HepG2 (cell line): ENCODE measurements around the gene SYDE1. TPM values are rescaled to one million over a fixed set of nuclear protein-coding genes. Genes with fewer than 3 reads are reported as not detected.

ENCODE experiments used
- AGO2 ChIP-seq: fragments of 200-400 bp; formaldehyde crosslinking; optimal IDR thresholded peaks from 2 replicates; pipeline ENCODE3; 2017; ENCODE audit warnings: mild to moderate bottlenecking, low read depth, low read length, moderate library complexity
- BCLAF1 ChIP-seq: fragments of 450-650 bp; IDR thresholded peaks from 2 replicates; pipeline ENCODE4 v1.6.1; 2017; ENCODE audit warnings: mild to moderate bottlenecking
- CHD2 ChIP-seq: IDR thresholded peaks from 2 replicates; pipeline ENCODE4 v1.6.1; 2011; ENCODE audit warnings: low read depth, low read length, improper control_type of control experiment
- HMGXB4 ChIP-seq, 2 experiments: sonication (generic) in 1 of 2; formaldehyde crosslinking in 1 of 2; IDR thresholded peaks; 2 replicates each; pipeline versions ENCODE4 v1.4.0 to v1.6.1; 2018 to 2020; ENCODE audit warnings: missing genetic modification reagents in 2 of 2, borderline replicate concordance in 1 of 2, low read depth in 1 of 2, mild to moderate bottlenecking in 1 of 2, missing biosample characterization in 1 of 2
- KDM6A ChIP-seq: IDR thresholded peaks from 2 replicates; pipeline ENCODE4 v1.6.1; 2016; ENCODE audit warnings: low read depth
- RAD51 ChIP-seq: fragments of 450-650 bp; IDR thresholded peaks from 2 replicates; pipeline ENCODE4 v1.6.1; 2016; ENCODE audit warnings: borderline replicate concordance
- SALL2 ChIP-seq: sonication (generic); formaldehyde crosslinking; IDR thresholded peaks from 2 replicates; pipeline ENCODE4 v1.8.1; 2023; ENCODE audit warnings: mild to moderate bottlenecking, missing genetic modification reagents, inconsistent platforms
- SIN3B ChIP-seq: fragments of 150-350 bp; IDR thresholded peaks from 2 replicates; pipeline ENCODE4 v1.6.1; 2014; ENCODE audit warnings: low read length
- ZNF414 ChIP-seq: sonication (generic); formaldehyde crosslinking; IDR thresholded peaks from 2 replicates; pipeline ENCODE4 v1.5.0; 2020; ENCODE audit warnings: missing genetic modification reagents
- ZNF580 ChIP-seq: IDR thresholded peaks from 2 replicates; pipeline ENCODE4 v1.6.1; 2016; ENCODE audit warnings: low read depth, borderline replicate concordance
- ZNF607 ChIP-seq: sonication (generic); formaldehyde crosslinking; IDR thresholded peaks from 2 replicates; pipeline ENCODE4 v1.5.1; 2020; ENCODE audit warnings: missing genetic modification reagents, mild to moderate bottlenecking, borderline replicate concordance
- ZNF768 ChIP-seq: sonication (generic); formaldehyde crosslinking; IDR thresholded peaks from 2 replicates; pipeline ENCODE4 v1.4.0; 2020; ENCODE audit warnings: missing genetic modification reagents
- polyA plus RNA-seq, 8 experiments: library from polyadenylated mRNA; depleted of rRNA in 3 of 8; stranded (reverse) in 7 of 8; unstranded in 1 of 8; fragments of >200 nt; fragmentation: Illumina TruSeq in 4 of 8; extraction: Trizol in 4 of 8; gene quantifications; 2 replicates each; pipeline versions ENCODE4 v1.2.1 to v1.2.3, GENCODE V29; 2011 to 2016; ENCODE audit warnings: low read depth in 4 of 8, missing spikeins in 1 of 8, mixed read lengths in 1 of 8; ENCODE audit not compliant: insufficient read depth in 1 of 8
- total RNA-seq, 5 experiments: library from RNA; depleted of rRNA; stranded (reverse); fragments of >200 nt; fragmentation: Illumina TruSeq; extraction: Trizol; gene quantifications; 2 replicates each; pipeline ENCODE4 v1.2.3, GENCODE V29; 2016; ENCODE audit warnings: low read depth in 1 of 5
- TF ChIP-seq, protein P1 (sequence below): sonication (generic); formaldehyde crosslinking; IDR thresholded peaks from 2 replicates; pipeline ENCODE4 v1.4.0; 2020; ENCODE audit warnings: missing genetic modification reagents, low read depth, mild to moderate bottlenecking, borderline replicate concordance
- TF ChIP-seq, protein P2 (sequence below): sonication (generic); formaldehyde crosslinking; IDR thresholded peaks from 2 replicates; pipeline ENCODE4 v1.8.1; 2022; ENCODE audit warnings: mild to moderate bottlenecking, missing genetic modification reagents
- TF ChIP-seq, protein P3 (sequence below): sonication (generic); formaldehyde crosslinking; IDR thresholded peaks from 2 replicates; pipeline ENCODE4 v1.5.0; 2020; ENCODE audit warnings: missing genetic modification reagents
- TF ChIP-seq, protein P4 (sequence below): sonication (generic); formaldehyde crosslinking; IDR thresholded peaks from 2 replicates; pipeline ENCODE4 v1.4.0; 2020; ENCODE audit warnings: missing genetic modification reagents

SYDE1 gene
- total and polyA plus RNA-seq, 2 of the 13 experiments (the other 11 are each of a cell fraction or from before 2014, with no cell fraction given) = 4.3 to 13.6 TPM

GRCh38 chr19:15124572-15125231 lies 17.5 kb downstream of the SYDE1 start (continued):
- TF ChIP-seq, protein P1, sequence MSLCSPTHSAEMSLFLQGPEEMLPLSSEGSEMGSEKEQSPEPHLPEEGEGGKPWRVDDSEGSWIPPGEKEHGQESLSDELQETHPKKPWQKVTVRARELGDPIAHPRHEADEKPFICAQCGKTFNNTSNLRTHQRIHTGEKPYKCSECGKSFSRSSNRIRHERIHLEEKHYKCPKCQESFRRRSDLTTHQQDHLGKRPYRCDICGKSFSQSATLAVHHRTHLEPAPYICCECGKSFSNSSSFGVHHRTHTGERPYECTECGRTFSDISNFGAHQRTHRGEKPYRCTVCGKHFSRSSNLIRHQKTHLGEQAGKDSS (CRISPR knock-in tag) = peak; percentile 5; the same call in 1 of the 2 replicates
- TF ChIP-seq, protein P2, sequence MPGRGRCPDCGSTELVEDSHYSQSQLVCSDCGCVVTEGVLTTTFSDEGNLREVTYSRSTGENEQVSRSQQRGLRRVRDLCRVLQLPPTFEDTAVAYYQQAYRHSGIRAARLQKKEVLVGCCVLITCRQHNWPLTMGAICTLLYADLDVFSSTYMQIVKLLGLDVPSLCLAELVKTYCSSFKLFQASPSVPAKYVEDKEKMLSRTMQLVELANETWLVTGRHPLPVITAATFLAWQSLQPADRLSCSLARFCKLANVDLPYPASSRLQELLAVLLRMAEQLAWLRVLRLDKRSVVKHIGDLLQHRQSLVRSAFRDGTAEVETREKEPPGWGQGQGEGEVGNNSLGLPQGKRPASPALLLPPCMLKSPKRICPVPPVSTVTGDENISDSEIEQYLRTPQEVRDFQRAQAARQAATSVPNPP (CRISPR knock-in tag) = no peak
- no peak for TF ChIP-seq BCLAF1
- no peak for TF ChIP-seq SIN3B
- 0 out of 2 replicates have a peak, but pooled peaks have one; percentile 50 for TF ChIP-seq ZNF414 (CRISPR knock-in tag)
- TF ChIP-seq, protein P3, sequence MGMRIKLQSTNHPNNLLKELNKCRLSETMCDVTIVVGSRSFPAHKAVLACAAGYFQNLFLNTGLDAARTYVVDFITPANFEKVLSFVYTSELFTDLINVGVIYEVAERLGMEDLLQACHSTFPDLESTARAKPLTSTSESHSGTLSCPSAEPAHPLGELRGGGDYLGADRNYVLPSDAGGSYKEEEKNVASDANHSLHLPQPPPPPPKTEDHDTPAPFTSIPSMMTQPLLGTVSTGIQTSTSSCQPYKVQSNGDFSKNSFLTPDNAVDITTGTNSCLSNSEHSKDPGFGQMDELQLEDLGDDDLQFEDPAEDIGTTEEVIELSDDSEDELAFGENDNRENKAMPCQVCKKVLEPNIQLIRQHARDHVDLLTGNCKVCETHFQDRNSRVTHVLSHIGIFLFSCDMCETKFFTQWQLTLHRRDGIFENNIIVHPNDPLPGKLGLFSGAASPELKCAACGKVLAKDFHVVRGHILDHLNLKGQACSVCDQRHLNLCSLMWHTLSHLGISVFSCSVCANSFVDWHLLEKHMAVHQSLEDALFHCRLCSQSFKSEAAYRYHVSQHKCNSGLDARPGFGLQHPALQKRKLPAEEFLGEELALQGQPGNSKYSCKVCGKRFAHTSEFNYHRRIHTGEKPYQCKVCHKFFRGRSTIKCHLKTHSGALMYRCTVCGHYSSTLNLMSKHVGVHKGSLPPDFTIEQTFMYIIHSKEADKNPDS = peak; percentile 61; the same call in 1 of the 2 replicates
- peak; percentile 53 for TF ChIP-seq AGO2
- TF ChIP-seq CHD2 = no peak
- no peak for TF ChIP-seq RAD51
- TF ChIP-seq ZNF580 (CRISPR knock-in tag) = no peak
- TF ChIP-seq SALL2 = 0 out of 2 replicates have a peak, but pooled peaks have one; percentile 26
- TF ChIP-seq, protein P4, sequence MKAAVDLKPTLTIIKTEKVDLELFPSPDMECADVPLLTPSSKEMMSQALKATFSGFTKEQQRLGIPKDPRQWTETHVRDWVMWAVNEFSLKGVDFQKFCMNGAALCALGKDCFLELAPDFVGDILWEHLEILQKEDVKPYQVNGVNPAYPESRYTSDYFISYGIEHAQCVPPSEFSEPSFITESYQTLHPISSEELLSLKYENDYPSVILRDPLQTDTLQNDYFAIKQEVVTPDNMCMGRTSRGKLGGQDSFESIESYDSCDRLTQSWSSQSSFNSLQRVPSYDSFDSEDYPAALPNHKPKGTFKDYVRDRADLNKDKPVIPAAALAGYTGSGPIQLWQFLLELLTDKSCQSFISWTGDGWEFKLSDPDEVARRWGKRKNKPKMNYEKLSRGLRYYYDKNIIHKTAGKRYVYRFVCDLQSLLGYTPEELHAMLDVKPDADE (CRISPR knock-in tag) = 0 out of 2 replicates have a peak, but pooled peaks have one; percentile 5
- TF ChIP-seq ZNF768 (CRISPR knock-in tag) = peak; percentile 6; the same call in 1 of the 2 replicates
- TF ChIP-seq KDM6A = no peak
- peak; percentile 32; the same call in 1 of the 2 replicates for TF ChIP-seq ZNF607 (CRISPR knock-in tag)
- no peak; a peak in 2 of 4 replicates for TF ChIP-seq HMGXB4 (CRISPR knock-in tag; IDR thresholded peaks at IDR 0.05; ENCODE audit: borderline replicate concordance in 1 of 2, low read depth in 1 of 2)
